ENCODE data around the gene NAT14. TPM values are rescaled to one million over a fixed set of nuclear protein-coding genes. Genes with fewer than 3 reads are reported as not detected.

Gene NAT14
- polyA plus RNA-seq, 1 of the 3 experiments (the other 2 are of a cell fraction) = 89.9 TPM

GRCh38 chr19:55481794-55482155 lies 3.2 kb upstream of the NAT14 start (continued):
- TF ChIP-seq PBX3 (IDR thresholded peaks at IDR 0.05) (no peak), RXRA (IDR thresholded peaks at IDR 0.05; ENCODE audit: borderline replicate concordance, low read depth) (no peak), TCF12 (IDR thresholded peaks at IDR 0.05) (no peak), JUND (IDR thresholded peaks at IDR 0.05) (no peak), RAD21 (IDR thresholded peaks at IDR 0.05; ENCODE audit: low read length) (no peak), SIN3A (IDR thresholded peaks at IDR 0.05; ENCODE audit: borderline replicate concordance, low read depth, low read length) (no peak)
- TF ChIP-seq, protein P1, sequence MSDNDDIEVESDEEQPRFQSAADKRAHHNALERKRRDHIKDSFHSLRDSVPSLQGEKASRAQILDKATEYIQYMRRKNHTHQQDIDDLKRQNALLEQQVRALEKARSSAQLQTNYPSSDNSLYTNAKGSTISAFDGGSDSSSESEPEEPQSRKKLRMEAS (IDR thresholded peaks at IDR 0.05; ENCODE audit: low read depth) = no peak

GRCh38 chr19:55482156-55482961 lies 2.6 kb upstream of the NAT14 start:
- DNase-seq = no peak
- CTCF ChIA-PET = interaction anchor here (0.9 to 15.1 kb wide), 2 partner anchors 14 to 22 kb away, joined by 3 to 162 read pairs; no protein-coding TSS in a partner anchor

More at GRCh38 chr19:55482156-55482961, 2.6 kb upstream of the NAT14 start:
- Histone ChIP-seq H3K27ac (ENCODE audit: low read depth in 2 of 2, low read length in 1 of 2) (no peak overlapping the region), H3K9me3 (no peaks in the 10 kb centered on the region), H4K20me1 (ENCODE audit: insufficient read depth) (no peaks in the 10 kb centered on the region), H3K36me3 (replicated peaks in 1 of 2; ENCODE audit: control insufficient read depth in 1 of 2, insufficient read depth in 2 of 2, low read length in 1 of 2) (peaks cover 0 to 7% of the 10 kb centered on the region in 2 experiments), H3K9ac (no peak overlapping the region), H3K4me1 (ENCODE audit: control insufficient read depth in 1 of 2, insufficient read depth in 2 of 2, low read depth in 1 of 2, low read length in 1 of 2) (peaks cover 32 to 35% of the 10 kb centered on the region in 2 experiments; a peak in 3 of 4 replicates), H3K79me2 (ENCODE audit: insufficient read depth) (peaks cover 42% of the 10 kb centered on the region), H3K9me2 (no peaks in the 10 kb centered on the region), H3F3A (replicated peaks; ENCODE audit: insufficient read depth) (peaks cover 23% of the 10 kb centered on the region), H3K4me3 (ENCODE audit: low read depth in 2 of 2, low read length in 1 of 2) (no peak overlapping the region), H3K4me2 (no peak overlapping the region), H2AFZ (ENCODE audit: low read depth) (no peak overlapping the region), H3K27me3 (ENCODE audit: insufficient read depth) (no peaks in the 10 kb centered on the region)
- POLR2A ChIA-PET = interaction anchor here (0.7 kb wide), 1 partner anchor 16 kb away, joined by 4 read pairs; no protein-coding TSS in a partner anchor
- TF ChIP-seq GABPA (IDR thresholded peaks at IDR 0.05; ENCODE audit: low read depth) (no peak), JUND (IDR thresholded peaks at IDR 0.05) (no peak), FOSL2 (IDR thresholded peaks at IDR 0.05; ENCODE audit: borderline replicate concordance, low read depth) (no peak), NFIC (IDR thresholded peaks at IDR 0.05; ENCODE audit: borderline replicate concordance) (no peak), PBX3 (IDR thresholded peaks at IDR 0.05) (no peak), TCF12 (IDR thresholded peaks at IDR 0.05) (no peak), EP300 (IDR thresholded peaks at IDR 0.05; ENCODE audit: borderline replicate concordance in 1 of 2, low read depth in 1 of 2, low read length in 1 of 2) (no peak), SMC3 (IDR thresholded peaks at IDR 0.05; ENCODE audit: low read depth, low read length) (no peak), MEF2A (IDR thresholded peaks at IDR 0.05; ENCODE audit: borderline replicate concordance, low read depth) (no peak), YY1 (IDR thresholded peaks at IDR 0.05; ENCODE audit: low read depth) (no peak), GATA2 (CRISPR knock-in tag; IDR thresholded peaks at IDR 0.05) (no peak)
- TF ChIP-seq, protein P2, sequence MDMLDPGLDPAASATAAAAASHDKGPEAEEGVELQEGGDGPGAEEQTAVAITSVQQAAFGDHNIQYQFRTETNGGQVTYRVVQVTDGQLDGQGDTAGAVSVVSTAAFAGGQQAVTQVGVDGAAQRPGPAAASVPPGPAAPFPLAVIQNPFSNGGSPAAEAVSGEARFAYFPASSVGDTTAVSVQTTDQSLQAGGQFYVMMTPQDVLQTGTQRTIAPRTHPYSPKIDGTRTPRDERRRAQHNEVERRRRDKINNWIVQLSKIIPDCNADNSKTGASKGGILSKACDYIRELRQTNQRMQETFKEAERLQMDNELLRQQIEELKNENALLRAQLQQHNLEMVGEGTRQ (IDR thresholded peaks at IDR 0.05; ENCODE audit: borderline replicate concordance, low read depth, low read length) = no peak
- TF ChIP-seq, protein P3, sequence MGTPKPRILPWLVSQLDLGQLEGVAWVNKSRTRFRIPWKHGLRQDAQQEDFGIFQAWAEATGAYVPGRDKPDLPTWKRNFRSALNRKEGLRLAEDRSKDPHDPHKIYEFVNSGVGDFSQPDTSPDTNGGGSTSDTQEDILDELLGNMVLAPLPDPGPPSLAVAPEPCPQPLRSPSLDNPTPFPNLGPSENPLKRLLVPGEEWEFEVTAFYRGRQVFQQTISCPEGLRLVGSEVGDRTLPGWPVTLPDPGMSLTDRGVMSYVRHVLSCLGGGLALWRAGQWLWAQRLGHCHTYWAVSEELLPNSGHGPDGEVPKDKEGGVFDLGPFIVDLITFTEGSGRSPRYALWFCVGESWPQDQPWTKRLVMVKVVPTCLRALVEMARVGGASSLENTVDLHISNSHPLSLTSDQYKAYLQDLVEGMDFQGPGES (IDR thresholded peaks at IDR 0.05; ENCODE audit: low read depth, low read length) = no peak
- TF ChIP-seq, protein P4, sequence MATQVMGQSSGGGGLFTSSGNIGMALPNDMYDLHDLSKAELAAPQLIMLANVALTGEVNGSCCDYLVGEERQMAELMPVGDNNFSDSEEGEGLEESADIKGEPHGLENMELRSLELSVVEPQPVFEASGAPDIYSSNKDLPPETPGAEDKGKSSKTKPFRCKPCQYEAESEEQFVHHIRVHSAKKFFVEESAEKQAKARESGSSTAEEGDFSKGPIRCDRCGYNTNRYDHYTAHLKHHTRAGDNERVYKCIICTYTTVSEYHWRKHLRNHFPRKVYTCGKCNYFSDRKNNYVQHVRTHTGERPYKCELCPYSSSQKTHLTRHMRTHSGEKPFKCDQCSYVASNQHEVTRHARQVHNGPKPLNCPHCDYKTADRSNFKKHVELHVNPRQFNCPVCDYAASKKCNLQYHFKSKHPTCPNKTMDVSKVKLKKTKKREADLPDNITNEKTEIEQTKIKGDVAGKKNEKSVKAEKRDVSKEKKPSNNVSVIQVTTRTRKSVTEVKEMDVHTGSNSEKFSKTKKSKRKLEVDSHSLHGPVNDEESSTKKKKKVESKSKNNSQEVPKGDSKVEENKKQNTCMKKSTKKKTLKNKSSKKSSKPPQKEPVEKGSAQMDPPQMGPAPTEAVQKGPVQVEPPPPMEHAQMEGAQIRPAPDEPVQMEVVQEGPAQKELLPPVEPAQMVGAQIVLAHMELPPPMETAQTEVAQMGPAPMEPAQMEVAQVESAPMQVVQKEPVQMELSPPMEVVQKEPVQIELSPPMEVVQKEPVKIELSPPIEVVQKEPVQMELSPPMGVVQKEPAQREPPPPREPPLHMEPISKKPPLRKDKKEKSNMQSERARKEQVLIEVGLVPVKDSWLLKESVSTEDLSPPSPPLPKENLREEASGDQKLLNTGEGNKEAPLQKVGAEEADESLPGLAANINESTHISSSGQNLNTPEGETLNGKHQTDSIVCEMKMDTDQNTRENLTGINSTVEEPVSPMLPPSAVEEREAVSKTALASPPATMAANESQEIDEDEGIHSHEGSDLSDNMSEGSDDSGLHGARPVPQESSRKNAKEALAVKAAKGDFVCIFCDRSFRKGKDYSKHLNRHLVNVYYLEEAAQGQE (IDR thresholded peaks at IDR 0.05; ENCODE audit: low read depth, low read length) = no peak
- 97% methylated on average over 27 of the region's 83 CpGs for WGBS (ENCODE audit: low lambda C conversion rate)

All from SK-N-SH (cell line).